Measurements from ENCODE around the gene CLHC1.

CLHC1 gene

GRCh38 chr2:55156984-55157383 lies 75.1 kb downstream of the CLHC1 start:
- no peaks in the 10 kb centered on the region for H3K36me3 ChIP-seq (ENCODE audit: insufficient read depth, low read length)
- H3K27ac ChIP-seq (ENCODE audit: low read depth, low read length) = peak overlapping the region; percentile 20
- H3K4me1 ChIP-seq (ENCODE audit: insufficient read depth, low read length) = peaks cover 68% of the 10 kb centered on the region

DNA sequence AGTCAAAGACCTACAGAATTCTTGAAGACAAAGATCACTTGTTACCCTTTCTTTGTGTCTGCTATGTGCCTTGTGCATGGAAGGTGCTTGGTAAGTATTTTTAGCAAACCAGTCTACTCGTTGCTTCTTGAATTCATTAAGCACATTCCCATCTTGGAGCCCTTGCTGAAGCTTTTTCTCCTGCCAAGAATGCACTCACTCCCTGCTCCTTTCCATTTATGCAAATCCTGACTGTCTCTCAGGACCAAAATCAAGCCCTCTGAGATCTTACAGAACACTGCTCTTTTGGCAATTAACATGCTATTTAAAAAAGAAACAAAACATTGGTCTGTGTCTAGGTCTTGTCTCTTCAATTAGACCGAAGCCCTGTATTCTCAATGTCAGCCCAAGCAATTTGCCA lies 75.8 kb downstream of the CLHC1 start:
- Histone ChIP-seq H3K36me3 (ENCODE audit: insufficient read depth, low read length) (no peaks in the 10 kb centered on the region), H3K27ac (ENCODE audit: low read depth, low read length) (peak overlapping the region; percentile 43), H3K9me3 (ENCODE audit: low read length) (no peaks in the 10 kb centered on the region), H3K4me3 (ENCODE audit: low read depth in 1 of 2, low read length in 2 of 2) (no peak overlapping the region), H3K4me1 (ENCODE audit: insufficient read depth, low read length) (peaks cover 75% of the 10 kb centered on the region), H3K9ac (ENCODE audit: low read length) (no peak overlapping the region), H3K27me3 (ENCODE audit: control insufficient read depth in 1 of 2, insufficient read depth in 2 of 2, low read length in 2 of 2) (no peaks in the 10 kb centered on the region)

More at GRCh38 chr2:55156984-55157383, 75.1 kb downstream of the CLHC1 start:
- Histone ChIP-seq H3K9ac (ENCODE audit: low read length) (no peak overlapping the region), H3K27me3 (ENCODE audit: control insufficient read depth in 1 of 2, insufficient read depth in 2 of 2, low read length in 2 of 2) (no peaks in the 10 kb centered on the region), H3K9me3 (ENCODE audit: low read length) (no peaks in the 10 kb centered on the region), H3K4me3 (ENCODE audit: low read depth in 1 of 2, low read length in 2 of 2) (no peak overlapping the region)

- Histone ChIP-seq H3K27me3 (ENCODE audit: control insufficient read depth in 1 of 2, insufficient read depth in 2 of 2, low read length in 2 of 2) (no peaks in the 10 kb centered on the region), H3K27ac (ENCODE audit: low read depth, low read length) (peak overlapping the region; percentile 43), H3K4me1 (ENCODE audit: insufficient read depth, low read length) (peaks cover 79% of the 10 kb centered on the region), H3K9ac (ENCODE audit: low read length) (no peak overlapping the region), H3K36me3 (ENCODE audit: insufficient read depth, low read length) (no peaks in the 10 kb centered on the region), H3K4me3 (ENCODE audit: low read depth in 1 of 2, low read length in 2 of 2) (no peak overlapping the region), H3K9me3 (ENCODE audit: low read length) (no peaks in the 10 kb centered on the region)
These were observed 76.3 kb downstream of the CLHC1 start for GRCh38 chr2:55155764-55156281.

GRCh38 chr2:55155206-55155605 lies 76.9 kb downstream of the CLHC1 start:
- H3K27me3 ChIP-seq (ENCODE audit: control insufficient read depth in 1 of 2, insufficient read depth in 2 of 2, low read length in 2 of 2) = no peaks in the 10 kb centered on the region
- H3K36me3 ChIP-seq (ENCODE audit: insufficient read depth, low read length) = no peaks in the 10 kb centered on the region
- H3K4me1 ChIP-seq (ENCODE audit: insufficient read depth, low read length) = peaks cover 79% of the 10 kb centered on the region
- peak overlapping the region; percentile 66 for H3K27ac ChIP-seq (ENCODE audit: low read depth, low read length)
- H3K4me3 ChIP-seq (ENCODE audit: low read depth in 1 of 2, low read length in 2 of 2) = no peak overlapping the region
- H3K9ac ChIP-seq (ENCODE audit: low read length) = no peak overlapping the region
- no peaks in the 10 kb centered on the region for H3K9me3 ChIP-seq (ENCODE audit: low read length)

DNA sequence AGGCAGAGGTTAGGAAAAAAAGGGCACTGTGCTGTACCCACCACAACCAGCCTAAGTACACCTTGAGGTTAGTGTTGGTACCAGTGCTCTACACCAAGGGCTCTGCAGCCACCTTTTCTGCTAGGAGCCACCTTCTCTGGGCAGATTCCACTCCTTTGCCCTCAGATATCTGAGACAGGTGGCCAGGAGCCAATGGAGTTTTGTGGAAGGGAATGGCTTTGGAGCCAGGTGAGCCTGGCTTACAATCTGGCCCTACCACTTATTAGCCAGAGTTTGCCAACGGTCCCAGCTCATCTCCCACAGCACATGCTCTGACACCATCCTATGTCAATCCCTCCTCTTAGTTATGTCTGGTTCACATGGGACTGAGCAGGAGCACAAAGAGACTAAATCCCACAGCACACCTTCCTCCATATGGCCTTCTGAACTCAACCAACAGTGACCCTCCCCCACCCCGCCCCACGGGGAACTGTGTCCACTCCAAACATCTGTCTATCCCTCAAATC lies 77.5 kb downstream of the CLHC1 start:
- H3K9ac ChIP-seq (ENCODE audit: low read length) = no peak overlapping the region
- H3K4me3 ChIP-seq (ENCODE audit: low read depth in 1 of 2, low read length in 2 of 2) = no peak overlapping the region
- H3K27ac ChIP-seq (ENCODE audit: low read depth, low read length) = peak overlapping the region; percentile 66
- no peaks in the 10 kb centered on the region for H3K27me3 ChIP-seq (ENCODE audit: control insufficient read depth in 1 of 2, insufficient read depth in 2 of 2, low read length in 2 of 2)
- H3K4me1 ChIP-seq (ENCODE audit: insufficient read depth, low read length) = peaks cover 79% of the 10 kb centered on the region
- H3K9me3 ChIP-seq (ENCODE audit: low read length) = no peaks in the 10 kb centered on the region
- no peaks in the 10 kb centered on the region for H3K36me3 ChIP-seq (ENCODE audit: insufficient read depth, low read length)

DNA sequence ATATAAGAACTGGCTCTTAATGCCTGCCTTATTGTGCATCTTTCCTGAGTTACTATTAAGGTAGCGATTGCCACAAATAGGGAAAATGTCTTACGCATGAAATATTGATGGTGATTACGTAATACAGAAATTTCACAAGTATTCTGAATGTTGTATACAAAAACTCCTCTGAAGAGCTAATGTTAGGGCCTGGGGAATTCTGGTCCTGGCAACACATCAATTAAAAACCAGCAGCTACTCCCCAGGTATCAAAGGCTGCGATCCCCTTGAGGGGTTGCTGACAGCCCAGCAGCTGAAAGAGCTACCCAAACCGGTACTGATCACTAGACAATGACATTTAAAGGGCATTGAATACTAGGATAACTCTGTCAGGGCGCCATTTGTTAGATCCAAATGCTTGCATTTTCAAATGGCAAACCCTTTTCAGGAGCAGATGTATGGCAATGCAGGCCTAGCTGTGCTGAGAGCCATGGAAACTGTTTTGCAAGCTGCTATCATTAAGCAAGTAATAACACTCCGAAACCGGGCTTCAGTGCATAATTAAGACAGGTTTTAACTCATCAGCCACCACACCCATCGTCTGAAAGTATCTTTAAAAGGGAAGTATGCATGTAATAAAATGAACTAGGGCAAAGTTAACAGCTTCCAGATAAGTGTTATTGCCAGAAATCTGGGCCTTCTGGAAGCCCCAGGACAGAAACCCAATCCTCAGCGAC lies 78.4 kb downstream of the CLHC1 start:
- peak overlapping the region; percentile 27 for H3K27ac ChIP-seq (ENCODE audit: low read depth, low read length)
- H3K9ac ChIP-seq (ENCODE audit: low read length) = no peak overlapping the region
- peaks cover 74% of the 10 kb centered on the region for H3K4me1 ChIP-seq (ENCODE audit: insufficient read depth, low read length)
- no peaks in the 10 kb centered on the region for H3K9me3 ChIP-seq (ENCODE audit: low read length)
- no peaks in the 10 kb centered on the region for H3K27me3 ChIP-seq (ENCODE audit: control insufficient read depth in 1 of 2, insufficient read depth in 2 of 2, low read length in 2 of 2)
- no peaks in the 10 kb centered on the region for H3K36me3 ChIP-seq (ENCODE audit: insufficient read depth, low read length)
- no peak overlapping the region for H3K4me3 ChIP-seq (ENCODE audit: low read depth in 1 of 2, low read length in 2 of 2)

- Histone ChIP-seq H3K9me3 (ENCODE audit: low read length) (no peaks in the 10 kb centered on the region), H3K36me3 (ENCODE audit: insufficient read depth, low read length) (no peaks in the 10 kb centered on the region), H3K4me1 (ENCODE audit: insufficient read depth, low read length) (peaks cover 67% of the 10 kb centered on the region), H3K27ac (ENCODE audit: low read depth, low read length) (peak overlapping the region; percentile 28), H3K4me3 (ENCODE audit: low read depth in 1 of 2, low read length in 2 of 2) (no peak overlapping the region), H3K27me3 (ENCODE audit: control insufficient read depth in 1 of 2, insufficient read depth in 2 of 2, low read length in 2 of 2) (no peaks in the 10 kb centered on the region), H3K9ac (ENCODE audit: low read length) (no peak overlapping the region)
These were observed 79.3 kb downstream of the CLHC1 start for GRCh38 chr2:55152475-55153412.

DNA sequence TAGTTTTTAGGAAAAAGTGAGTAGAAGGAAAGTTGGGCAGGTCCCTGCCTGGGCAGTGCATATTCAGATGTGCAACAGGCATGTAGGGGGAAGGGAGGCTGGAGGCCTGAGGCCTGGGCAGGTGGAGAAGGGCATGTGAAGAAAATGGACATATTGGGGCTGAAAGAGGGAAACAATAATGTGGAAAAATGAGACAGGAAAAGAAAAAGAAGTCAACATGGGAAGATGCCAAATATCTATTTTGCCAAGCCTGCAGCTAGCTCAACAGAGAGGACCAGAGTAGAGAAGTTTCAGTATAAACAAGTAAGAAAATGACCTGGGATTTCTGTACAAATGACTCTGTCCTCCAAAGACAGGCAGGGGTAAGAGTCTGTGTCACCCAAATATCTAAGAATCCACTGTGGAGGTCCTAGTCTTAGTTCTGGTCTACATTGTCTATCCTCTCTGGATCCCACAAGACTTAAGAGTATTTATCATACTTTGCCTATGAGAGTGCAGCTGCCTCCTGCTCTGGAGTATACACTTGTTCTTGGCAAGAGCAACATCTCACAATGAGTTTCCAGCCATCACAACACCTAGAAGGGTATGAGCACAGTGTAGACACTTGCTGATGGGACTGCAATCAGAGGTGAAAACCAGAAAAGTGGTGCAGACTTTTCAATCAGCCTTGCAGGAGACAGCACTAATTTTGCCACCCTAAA lies 80.2 kb downstream of the CLHC1 start:
- Histone ChIP-seq H3K4me1 (ENCODE audit: insufficient read depth, low read length) (peaks cover 58% of the 10 kb centered on the region), H3K36me3 (ENCODE audit: insufficient read depth, low read length) (no peaks in the 10 kb centered on the region), H3K27ac (ENCODE audit: low read depth, low read length) (peak overlapping the region; percentile 28), H3K9me3 (ENCODE audit: low read length) (no peaks in the 10 kb centered on the region), H3K9ac (ENCODE audit: low read length) (no peak overlapping the region), H3K4me3 (ENCODE audit: low read depth in 1 of 2, low read length in 2 of 2) (no peak overlapping the region), H3K27me3 (ENCODE audit: control insufficient read depth in 1 of 2, insufficient read depth in 2 of 2, low read length in 2 of 2) (no peaks in the 10 kb centered on the region)

- Histone ChIP-seq H3K9ac (ENCODE audit: low read length) (no peak overlapping the region), H3K27me3 (ENCODE audit: control insufficient read depth in 1 of 2, insufficient read depth in 2 of 2, low read length in 2 of 2) (no peaks in the 10 kb centered on the region), H3K4me1 (ENCODE audit: insufficient read depth, low read length) (peaks cover 47% of the 10 kb centered on the region), H3K4me3 (ENCODE audit: low read depth in 1 of 2, low read length in 2 of 2) (peak overlapping the region in 1 of 2 donors; percentile 11), H3K27ac (ENCODE audit: low read depth, low read length) (no peak overlapping the region), H3K36me3 (ENCODE audit: insufficient read depth, low read length) (no peaks in the 10 kb centered on the region), H3K9me3 (ENCODE audit: low read length) (no peaks in the 10 kb centered on the region)
These were observed 81.3 kb downstream of the CLHC1 start for GRCh38 chr2:55150834-55151233.

- Histone ChIP-seq H3K27me3 (ENCODE audit: control insufficient read depth in 1 of 2, insufficient read depth in 2 of 2, low read length in 2 of 2) (no peaks in the 10 kb centered on the region), H3K9me3 (ENCODE audit: low read length) (no peaks in the 10 kb centered on the region), H3K4me3 (ENCODE audit: low read depth in 1 of 2, low read length in 2 of 2) (no peak overlapping the region), H3K27ac (ENCODE audit: low read depth, low read length) (no peak overlapping the region), H3K9ac (ENCODE audit: low read length) (no peak overlapping the region), H3K4me1 (ENCODE audit: insufficient read depth, low read length) (peaks cover 22% of the 10 kb centered on the region), H3K36me3 (ENCODE audit: insufficient read depth, low read length) (no peaks in the 10 kb centered on the region)
These were observed 83.8 kb downstream of the CLHC1 start for GRCh38 chr2:55148269-55148668.

DNA sequence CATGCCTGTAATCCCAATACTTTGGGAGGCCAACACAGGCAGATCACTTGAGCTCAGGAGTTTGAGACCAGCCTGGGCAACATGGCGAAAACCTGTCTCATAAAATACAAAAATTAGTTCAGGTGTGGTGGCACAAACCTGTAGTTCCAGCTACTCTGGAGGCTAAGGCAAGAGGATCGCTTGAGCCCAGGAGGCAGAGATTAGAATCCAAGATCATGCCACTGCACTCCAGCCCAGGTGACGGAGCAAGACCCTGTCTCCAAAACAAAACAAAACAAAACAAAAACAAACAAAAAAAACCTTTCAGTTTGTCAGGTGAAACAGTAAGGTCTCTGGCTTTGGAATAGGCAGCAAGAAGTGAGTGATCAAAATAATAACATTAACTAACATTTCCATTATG lies 84.6 kb downstream of the CLHC1 start:
- Histone ChIP-seq H3K9me3 (ENCODE audit: low read length) (no peaks in the 10 kb centered on the region), H3K27me3 (ENCODE audit: control insufficient read depth in 1 of 2, insufficient read depth in 2 of 2, low read length in 2 of 2) (no peaks in the 10 kb centered on the region), H3K27ac (ENCODE audit: low read depth, low read length) (no peak overlapping the region), H3K9ac (ENCODE audit: low read length) (no peak overlapping the region), H3K4me3 (ENCODE audit: low read depth in 1 of 2, low read length in 2 of 2) (no peak overlapping the region), H3K36me3 (ENCODE audit: insufficient read depth, low read length) (no peaks in the 10 kb centered on the region), H3K4me1 (ENCODE audit: insufficient read depth, low read length) (peaks cover 17% of the 10 kb centered on the region)

Measured in muscle layer of colon (tissue), 2 donors.